Lung (tissue), 16 donors: ENCODE data around the gene PLA2G4E. TPM values are rescaled to one million over a fixed set of nuclear protein-coding genes. Genes with fewer than 3 reads are reported as not detected.

Experiments
- ATAC-seq: fragments of 200-7000 bp; cut with Tn5 transposase; one replicate; pipeline ENCODE4 v1.9.1; 2020; ENCODE audit warnings: moderate number of reproducible peaks; ENCODE audit not compliant: insufficient read depth, low FRiP score
- DNase-seq, 3 donors: peaks; one replicate each; pipeline ENCODE4 v3.0.0-alpha.2; 2013 to 2017
- H3K27ac ChIP-seq, 2 donors: one replicate each; pipeline ENCODE4 v1.5.1; 2013; ENCODE audit warnings: mild to moderate bottlenecking in 2 of 2, moderate library complexity in 2 of 2, control low read depth in 1 of 2, inconsistent platforms in 1 of 2, low read depth in 1 of 2, low read length in 1 of 2
- H3K27me3 ChIP-seq, 3 donors: one replicate each; pipeline ENCODE4 v1.5.1; 2013; ENCODE audit warnings: low read length in 2 of 3; ENCODE audit not compliant: control insufficient read depth in 3 of 3, insufficient read depth in 3 of 3
- H3K36me3 ChIP-seq, 4 donors: one replicate each; pipeline ENCODE4 v1.5.1; 2013; ENCODE audit warnings: low read length in 4 of 4, mild to moderate bottlenecking in 1 of 4, moderate library complexity in 1 of 4; ENCODE audit not compliant: control insufficient read depth in 4 of 4, insufficient read depth in 4 of 4
- H3K4me1 ChIP-seq, 5 donors: one replicate each; pipeline ENCODE4 v1.5.1; 2013; ENCODE audit warnings: low read length in 5 of 5, mild to moderate bottlenecking in 2 of 5, moderate library complexity in 1 of 5; ENCODE audit not compliant: control insufficient read depth in 5 of 5, insufficient read depth in 5 of 5
- H3K4me3 ChIP-seq: one replicate; pipeline ENCODE4 v1.5.1; 2013; ENCODE audit warnings: mild to moderate bottlenecking, control low read depth, moderate library complexity
- H3K9ac ChIP-seq, 2 donors: one replicate each; pipeline ENCODE4 v1.5.1; 2013; ENCODE audit warnings: low read length in 2 of 2, control low read depth in 1 of 2; ENCODE audit not compliant: insufficient read depth in 1 of 2
- H3K9me3 ChIP-seq, 4 donors: one replicate each; pipeline ENCODE4 v1.5.1; 2013; ENCODE audit warnings: low read length in 3 of 4, mild to moderate bottlenecking in 1 of 4, moderate library complexity in 1 of 4; ENCODE audit not compliant: control insufficient read depth in 4 of 4, insufficient read depth in 3 of 4
- WGBS, 2 donors: extraction: QIAGEN DNeasy Blood & Tissue Kit; methylation state at CpG; one replicate each; pipeline ENCODE4 v1.1.7; 2013; 5-methylcytosine and 5-hydroxymethylcytosine counted together
- long read RNA-seq, 5 donors: transcript quantifications; one replicate each; lab custom pipeline, GENCODE V29; 2026
- polyA plus RNA-seq, 2 donors: library from polyadenylated mRNA; stranded (reverse); fragments of 200-250 nt; gene quantifications; one replicate each; pipeline ENCODE4 v1.2.1, GENCODE V29; 2013
- total RNA-seq, 2 donors: library from RNA; depleted of rRNA in 1 of 2; stranded (reverse); fragments of >200 nt in 1 of 2; gene quantifications; one replicate each; pipeline ENCODE4 v1.2.1, GENCODE V29; 2014 to 2021
- TF ChIP-seq, protein P1 (sequence below): IDR thresholded peaks from 2 replicates; pipeline ENCODE4 v1.5.1; 2012; ENCODE audit warnings: mild to moderate bottlenecking; ENCODE audit errors: control extremely low read depth, extremely low read depth
- donor health status: control.
- donor health status: control.
- donor health status: Bipolar disorder and iron deficiency.
- donor health status: healthy.
- donor health status: DM: yes; HTN: yes; CAD: no.

PLA2G4E gene, protein sequence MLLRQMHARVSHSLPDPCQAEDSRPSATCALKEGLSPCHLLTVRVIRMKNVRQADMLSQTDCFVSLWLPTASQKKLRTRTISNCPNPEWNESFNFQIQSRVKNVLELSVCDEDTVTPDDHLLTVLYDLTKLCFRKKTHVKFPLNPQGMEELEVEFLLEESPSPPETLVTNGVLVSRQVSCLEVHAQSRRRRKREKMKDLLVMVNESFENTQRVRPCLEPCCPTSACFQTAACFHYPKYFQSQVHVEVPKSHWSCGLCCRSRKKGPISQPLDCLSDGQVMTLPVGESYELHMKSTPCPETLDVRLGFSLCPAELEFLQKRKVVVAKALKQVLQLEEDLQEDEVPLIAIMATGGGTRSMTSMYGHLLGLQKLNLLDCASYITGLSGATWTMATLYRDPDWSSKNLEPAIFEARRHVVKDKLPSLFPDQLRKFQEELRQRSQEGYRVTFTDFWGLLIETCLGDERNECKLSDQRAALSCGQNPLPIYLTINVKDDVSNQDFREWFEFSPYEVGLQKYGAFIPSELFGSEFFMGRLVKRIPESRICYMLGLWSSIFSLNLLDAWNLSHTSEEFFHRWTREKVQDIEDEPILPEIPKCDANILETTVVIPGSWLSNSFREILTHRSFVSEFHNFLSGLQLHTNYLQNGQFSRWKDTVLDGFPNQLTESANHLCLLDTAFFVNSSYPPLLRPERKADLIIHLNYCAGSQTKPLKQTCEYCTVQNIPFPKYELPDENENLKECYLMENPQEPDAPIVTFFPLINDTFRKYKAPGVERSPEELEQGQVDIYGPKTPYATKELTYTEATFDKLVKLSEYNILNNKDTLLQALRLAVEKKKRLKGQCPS
- 1 to 10 TPM in 1 of 2 donors, not detected in 1; 1.7 TPM for total RNA-seq
- polyA plus RNA-seq, result 1 to 10 TPM in 1 of 2 donors, under 1 TPM in 1; 0.38 to 1.7 TPM
- long read RNA-seq, donor 1, result 0 reads
- long read RNA-seq, donor 2, result 0 reads
- long read RNA-seq, donor 3, result 0 reads
- long read RNA-seq, donor 4, result 0 reads
- long read RNA-seq, donor 5, result 0 reads

DNA sequence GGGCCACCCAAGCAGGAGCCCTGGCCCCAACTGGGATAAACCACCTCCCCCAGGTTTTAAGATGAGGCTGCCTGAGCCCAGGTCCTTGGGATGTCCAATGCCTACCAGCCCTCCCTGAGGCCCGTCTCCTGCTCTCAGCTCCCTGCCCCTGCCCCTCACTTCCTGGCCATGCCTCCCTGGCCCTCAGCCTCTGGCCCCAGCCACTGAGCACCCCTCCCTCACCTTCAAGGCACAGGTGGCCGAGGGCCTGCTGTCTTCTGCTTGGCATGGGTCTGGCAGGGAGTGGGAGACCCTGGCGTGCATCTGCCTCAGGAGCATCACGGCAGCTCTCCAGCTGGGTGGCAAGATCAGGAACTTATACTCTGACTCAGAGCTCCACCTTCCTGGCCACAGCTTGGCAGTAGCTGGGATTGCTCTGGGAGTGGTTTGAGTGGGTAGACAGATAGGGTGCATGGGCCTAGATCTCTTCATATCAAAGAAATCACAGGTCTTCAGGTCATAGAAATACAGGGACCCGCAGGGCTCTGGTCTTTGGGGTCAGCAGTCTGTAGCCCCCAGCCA lies at the start of gene PLA2G4E:
Gene PLA2G4E, minus strand, starts transcription at position 330 of the 561 bp plus-strand sequence. Its CDS starts 12 bp downstream, at position 318.
- Histone ChIP-seq H3K4me3 (no peak within 1 kb of the TSS), H3K9ac (no peak within 1 kb of the TSS), H3K4me1 (peaks cover 0 to 13% (median 4%) of the 10 kb centered on the region in 5 donors), H3K9me3 (no peaks in the 10 kb centered on the region), H3K27ac (no peak within 1 kb of the TSS), H3K36me3 (no peaks in the 10 kb centered on the region), H3K27me3 (no peaks in the 10 kb centered on the region)
- DNase-seq (no peak), ATAC-seq (no peak)
- TF ChIP-seq, protein P1, sequence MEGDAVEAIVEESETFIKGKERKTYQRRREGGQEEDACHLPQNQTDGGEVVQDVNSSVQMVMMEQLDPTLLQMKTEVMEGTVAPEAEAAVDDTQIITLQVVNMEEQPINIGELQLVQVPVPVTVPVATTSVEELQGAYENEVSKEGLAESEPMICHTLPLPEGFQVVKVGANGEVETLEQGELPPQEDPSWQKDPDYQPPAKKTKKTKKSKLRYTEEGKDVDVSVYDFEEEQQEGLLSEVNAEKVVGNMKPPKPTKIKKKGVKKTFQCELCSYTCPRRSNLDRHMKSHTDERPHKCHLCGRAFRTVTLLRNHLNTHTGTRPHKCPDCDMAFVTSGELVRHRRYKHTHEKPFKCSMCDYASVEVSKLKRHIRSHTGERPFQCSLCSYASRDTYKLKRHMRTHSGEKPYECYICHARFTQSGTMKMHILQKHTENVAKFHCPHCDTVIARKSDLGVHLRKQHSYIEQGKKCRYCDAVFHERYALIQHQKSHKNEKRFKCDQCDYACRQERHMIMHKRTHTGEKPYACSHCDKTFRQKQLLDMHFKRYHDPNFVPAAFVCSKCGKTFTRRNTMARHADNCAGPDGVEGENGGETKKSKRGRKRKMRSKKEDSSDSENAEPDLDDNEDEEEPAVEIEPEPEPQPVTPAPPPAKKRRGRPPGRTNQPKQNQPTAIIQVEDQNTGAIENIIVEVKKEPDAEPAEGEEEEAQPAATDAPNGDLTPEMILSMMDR, result no peak
- WGBS, 2 donors, result 92 to 99% methylated on average over 5 of the region's 5 CpGs

DNA sequence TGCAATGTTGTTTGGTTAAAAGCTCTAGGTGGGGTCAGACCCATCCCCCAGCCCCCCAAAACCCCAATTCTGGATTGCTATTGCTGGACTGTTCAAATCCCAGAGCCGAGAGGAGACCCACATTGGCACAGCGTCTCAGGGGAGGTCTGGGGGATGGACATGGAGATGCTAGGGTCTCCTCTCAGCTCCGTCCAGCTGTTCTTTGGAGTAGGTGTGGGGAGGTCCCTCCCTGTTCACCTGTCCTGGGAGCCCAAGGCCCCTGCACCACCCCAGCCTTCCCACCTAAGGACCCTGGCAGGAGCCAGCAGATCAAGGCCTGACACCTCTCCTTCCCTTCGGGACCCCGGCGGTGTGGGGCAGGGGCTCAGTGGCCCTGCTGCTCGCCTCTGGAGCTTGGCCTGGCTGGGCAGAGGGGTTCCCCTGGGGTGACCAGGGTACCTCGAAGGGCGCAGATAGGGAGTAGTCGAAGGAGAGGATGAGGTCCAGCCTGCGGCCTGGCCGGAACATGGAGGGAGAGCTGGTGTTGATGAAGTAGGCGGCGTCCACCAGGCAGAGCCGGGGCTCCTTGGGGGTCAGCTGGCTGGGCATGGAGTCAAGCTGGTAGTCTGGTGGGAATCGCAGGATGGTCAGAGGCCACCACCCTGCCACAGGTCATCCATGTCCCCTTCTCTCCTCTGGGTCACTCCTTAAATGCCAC lies 49.6 kb upstream of the PLA2G4E start:
- no peaks in the 10 kb centered on the region for H3K9me3 ChIP-seq
- 89 to 90% methylated on average over 15 to 16 of the region's 16 CpGs for WGBS, 2 donors
- peaks cover 0 to 3% (median 0%) of the 10 kb centered on the region in 5 donors for H3K4me1 ChIP-seq
- H3K36me3 ChIP-seq, result no peaks in the 10 kb centered on the region
- TF ChIP-seq, protein P1, result no peak
- H3K27ac ChIP-seq, result no peak overlapping the region
- no peak overlapping the region for H3K9ac ChIP-seq
- DNase-seq, result no peak
- no peak for ATAC-seq
- no peaks in the 10 kb centered on the region for H3K27me3 ChIP-seq
- H3K4me3 ChIP-seq, result no peak overlapping the region

DNA sequence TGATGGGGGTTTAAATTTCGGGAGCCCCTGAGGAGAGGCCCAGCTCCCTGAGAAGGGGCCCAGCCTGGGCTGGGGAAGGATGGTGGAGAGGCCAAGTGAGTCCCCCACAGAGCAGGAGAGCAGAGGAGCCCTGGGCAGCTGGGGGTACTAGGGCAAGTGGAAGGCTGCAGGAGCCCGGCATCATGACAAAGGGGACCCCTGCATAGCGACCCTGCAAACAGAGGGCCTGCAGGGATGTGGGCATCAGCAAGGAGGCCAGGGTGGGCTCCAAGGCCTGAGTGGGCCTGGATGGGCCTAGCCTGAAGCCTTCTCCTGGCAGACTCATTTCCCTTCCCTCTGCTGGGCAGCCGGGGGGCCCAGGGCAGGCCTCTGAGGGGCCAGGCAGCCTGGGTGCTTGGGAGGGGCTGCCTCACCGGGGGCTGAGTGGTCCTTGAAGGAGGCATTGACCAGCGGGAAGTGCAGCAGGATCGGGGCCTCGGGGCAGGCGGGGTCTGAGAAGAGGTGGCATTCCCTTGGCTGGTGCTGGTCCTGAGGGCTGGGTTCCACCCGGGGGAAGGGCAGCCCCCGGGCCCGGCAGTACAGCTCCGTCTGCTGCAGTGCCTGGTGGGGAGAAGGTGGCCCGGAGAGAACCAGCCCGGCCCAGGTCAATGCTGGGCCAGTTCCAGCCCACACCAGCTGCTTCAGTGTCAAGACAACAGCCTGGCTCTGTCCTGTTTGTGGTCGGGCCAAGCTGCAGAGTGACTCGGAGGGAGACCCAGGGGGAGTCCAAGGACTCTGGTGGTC lies 48.8 kb upstream of the PLA2G4E start:
- WGBS, 2 donors, result 72 to 88% methylated on average over 17 of the region's 17 CpGs
- Histone ChIP-seq H3K9ac (no peak overlapping the region), H3K27ac (no peak overlapping the region), H3K9me3 (no peaks in the 10 kb centered on the region), H3K27me3 (no peaks in the 10 kb centered on the region), H3K4me1 (peaks cover 0 to 9% (median 0%) of the 10 kb centered on the region in 5 donors), H3K4me3 (no peak overlapping the region), H3K36me3 (no peaks in the 10 kb centered on the region)
- no peak for ATAC-seq
- TF ChIP-seq, protein P1, result no peak
- no peak for DNase-seq
